GM12878 (cell line): ENCODE results near the gene STK32B. TPM values are rescaled to one million over a fixed set of nuclear protein-coding genes. Genes with fewer than 3 reads are reported as not detected.

ENCODE experiments used
- CEBPB ChIP-seq, 2 experiments: fragments of 150-350 bp in 1 of 2; IDR thresholded peaks; 2 replicates each; pipeline ENCODE4 v1.6.1; 2012 to 2014; ENCODE audit warnings: low read depth in 2 of 2, low read length in 2 of 2, borderline replicate concordance in 1 of 2, inconsistent platforms in 1 of 2
- FOS ChIP-seq: IDR thresholded peaks from 3 replicates; pipeline ENCODE4 v1.6.1; 2011; ENCODE audit warnings: borderline replicate concordance; ENCODE audit not compliant: insufficient read length; ENCODE audit errors: extremely low read depth
- HDAC2 ChIP-seq: fragments of 200-600 bp; sonication (generic); IDR thresholded peaks from 2 replicates; pipeline ENCODE4 v1.6.1; 2017
- JUND ChIP-seq: IDR thresholded peaks from 2 replicates; pipeline ENCODE4 v1.6.1; 2012; ENCODE audit warnings: low read depth, mild to moderate bottlenecking, low read length, improper control_type of control experiment, moderate library complexity
- PML ChIP-seq: IDR thresholded peaks from 2 replicates; pipeline ENCODE4 v1.6.1; 2012; ENCODE audit warnings: low read length, inconsistent platforms
- RAD51 ChIP-seq: fragments of 450-650 bp; IDR thresholded peaks from 2 replicates; pipeline ENCODE4 v1.6.1; 2016; ENCODE audit warnings: moderate library complexity, mild to moderate bottlenecking, inconsistent platforms
- polyA plus RNA-seq, 11 experiments: library from polyadenylated mRNA; depleted of rRNA in 4 of 11; unstranded in 6 of 11; stranded (reverse) in 5 of 11; fragments of >200 nt; fragmentation: Nextera tagmentation in 4 of 11; fragmentation: Illumina TruSeq in 1 of 11; extraction: Ambion mirVana in 4 of 11; extraction: Trizol in 1 of 11; gene quantifications; 1 replicate in 1 of 11; 2 replicates in 10 of 11; pipeline versions ENCODE4 v1.2.1 to v1.2.3, GENCODE V29; 2011 to 2016; ENCODE audit warnings: inconsistent platforms in 2 of 11, missing spikeins in 2 of 11, low read depth in 1 of 11
- total RNA-seq, 4 experiments: library from RNA; depleted of rRNA in 3 of 4; stranded (reverse); fragments of >200 nt in 3 of 4; fragmentation: Illumina TruSeq in 1 of 4; extraction: Trizol in 1 of 4; gene quantifications; 2 replicates each; pipeline versions ENCODE4 v1.2.1 to v1.2.3, GENCODE V29; 2013 to 2021
- TF ChIP-seq, protein P1 (sequence below): fragments of 450-650 bp; IDR thresholded peaks from 2 replicates; pipeline ENCODE4 v1.6.1; 2017; ENCODE audit warnings: antibody characterized with exemption, mild to moderate bottlenecking, moderate library complexity
- TF ChIP-seq, protein P2 (sequence below): fragments of 450-650 bp; formaldehyde crosslinking; IDR thresholded peaks from 2 replicates; pipeline ENCODE4 v1.4.0; 2020; ENCODE audit warnings: mild to moderate bottlenecking, moderate library complexity
- TF ChIP-seq, protein P3 (sequence below): fragments of 150-350 bp; IDR thresholded peaks from 2 replicates; pipeline ENCODE4 v1.6.1; 2016; ENCODE audit warnings: low read depth, low read length

Gene STK32B
- total and polyA plus RNA-seq, 10 of the 15 experiments (the other 5 are each of a cell fraction or from before 2014, with no cell fraction given): 0.04 to 0.12 (median 0.08) TPM; not detected in 7

DNA sequence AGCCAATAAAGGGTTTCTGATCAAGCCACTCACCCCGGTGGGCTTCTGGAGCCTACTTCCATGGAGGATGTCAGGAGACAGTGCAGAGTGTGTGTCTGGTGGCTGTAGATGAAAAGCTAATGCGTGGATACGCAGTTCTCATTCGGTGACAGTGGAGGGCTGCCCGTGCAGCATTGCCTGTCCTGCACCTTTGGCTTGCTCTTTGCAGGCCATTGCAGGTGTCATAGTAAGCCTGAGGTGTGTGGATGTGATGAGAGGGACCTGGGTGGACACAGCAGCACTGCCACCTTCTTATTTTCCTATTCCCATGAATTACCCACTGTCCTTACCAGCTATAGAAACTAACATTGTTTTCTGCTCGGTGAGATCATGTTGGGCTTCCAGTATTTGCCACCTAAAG lies 101.2 kb downstream of the STK32B start (continued):
- TF ChIP-seq FOS (no peak), RAD51 (no peak), CEBPB (IDR thresholded peaks at IDR 0.05; ENCODE audit: borderline replicate concordance in 1 of 2, low read depth in 2 of 2, low read length in 2 of 2) (no peak), HDAC2 (no peak), PML (no peak), JUND (no peak)
- TF ChIP-seq, protein P1, sequence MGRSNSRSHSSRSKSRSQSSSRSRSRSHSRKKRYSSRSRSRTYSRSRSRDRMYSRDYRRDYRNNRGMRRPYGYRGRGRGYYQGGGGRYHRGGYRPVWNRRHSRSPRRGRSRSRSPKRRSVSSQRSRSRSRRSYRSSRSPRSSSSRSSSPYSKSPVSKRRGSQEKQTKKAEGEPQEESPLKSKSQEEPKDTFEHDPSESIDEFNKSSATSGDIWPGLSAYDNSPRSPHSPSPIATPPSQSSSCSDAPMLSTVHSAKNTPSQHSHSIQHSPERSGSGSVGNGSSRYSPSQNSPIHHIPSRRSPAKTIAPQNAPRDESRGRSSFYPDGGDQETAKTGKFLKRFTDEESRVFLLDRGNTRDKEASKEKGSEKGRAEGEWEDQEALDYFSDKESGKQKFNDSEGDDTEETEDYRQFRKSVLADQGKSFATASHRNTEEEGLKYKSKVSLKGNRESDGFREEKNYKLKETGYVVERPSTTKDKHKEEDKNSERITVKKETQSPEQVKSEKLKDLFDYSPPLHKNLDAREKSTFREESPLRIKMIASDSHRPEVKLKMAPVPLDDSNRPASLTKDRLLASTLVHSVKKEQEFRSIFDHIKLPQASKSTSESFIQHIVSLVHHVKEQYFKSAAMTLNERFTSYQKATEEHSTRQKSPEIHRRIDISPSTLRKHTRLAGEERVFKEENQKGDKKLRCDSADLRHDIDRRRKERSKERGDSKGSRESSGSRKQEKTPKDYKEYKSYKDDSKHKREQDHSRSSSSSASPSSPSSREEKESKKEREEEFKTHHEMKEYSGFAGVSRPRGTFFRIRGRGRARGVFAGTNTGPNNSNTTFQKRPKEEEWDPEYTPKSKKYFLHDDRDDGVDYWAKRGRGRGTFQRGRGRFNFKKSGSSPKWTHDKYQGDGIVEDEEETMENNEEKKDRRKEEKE: no peak
- TF ChIP-seq, protein P2, sequence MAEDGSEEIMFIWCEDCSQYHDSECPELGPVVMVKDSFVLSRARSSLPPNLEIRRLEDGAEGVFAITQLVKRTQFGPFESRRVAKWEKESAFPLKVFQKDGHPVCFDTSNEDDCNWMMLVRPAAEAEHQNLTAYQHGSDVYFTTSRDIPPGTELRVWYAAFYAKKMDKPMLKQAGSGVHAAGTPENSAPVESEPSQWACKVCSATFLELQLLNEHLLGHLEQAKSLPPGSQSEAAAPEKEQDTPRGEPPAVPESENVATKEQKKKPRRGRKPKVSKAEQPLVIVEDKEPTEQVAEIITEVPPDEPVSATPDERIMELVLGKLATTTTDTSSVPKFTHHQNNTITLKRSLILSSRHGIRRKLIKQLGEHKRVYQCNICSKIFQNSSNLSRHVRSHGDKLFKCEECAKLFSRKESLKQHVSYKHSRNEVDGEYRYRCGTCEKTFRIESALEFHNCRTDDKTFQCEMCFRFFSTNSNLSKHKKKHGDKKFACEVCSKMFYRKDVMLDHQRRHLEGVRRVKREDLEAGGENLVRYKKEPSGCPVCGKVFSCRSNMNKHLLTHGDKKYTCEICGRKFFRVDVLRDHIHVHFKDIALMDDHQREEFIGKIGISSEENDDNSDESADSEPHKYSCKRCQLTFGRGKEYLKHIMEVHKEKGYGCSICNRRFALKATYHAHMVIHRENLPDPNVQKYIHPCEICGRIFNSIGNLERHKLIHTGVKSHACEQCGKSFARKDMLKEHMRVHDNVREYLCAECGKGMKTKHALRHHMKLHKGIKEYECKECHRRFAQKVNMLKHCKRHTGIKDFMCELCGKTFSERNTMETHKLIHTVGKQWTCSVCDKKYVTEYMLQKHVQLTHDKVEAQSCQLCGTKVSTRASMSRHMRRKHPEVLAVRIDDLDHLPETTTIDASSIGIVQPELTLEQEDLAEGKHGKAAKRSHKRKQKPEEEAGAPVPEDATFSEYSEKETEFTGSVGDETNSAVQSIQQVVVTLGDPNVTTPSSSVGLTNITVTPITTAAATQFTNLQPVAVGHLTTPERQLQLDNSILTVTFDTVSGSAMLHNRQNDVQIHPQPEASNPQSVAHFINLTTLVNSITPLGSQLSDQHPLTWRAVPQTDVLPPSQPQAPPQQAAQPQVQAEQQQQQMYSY: no peak
- TF ChIP-seq, protein P3, sequence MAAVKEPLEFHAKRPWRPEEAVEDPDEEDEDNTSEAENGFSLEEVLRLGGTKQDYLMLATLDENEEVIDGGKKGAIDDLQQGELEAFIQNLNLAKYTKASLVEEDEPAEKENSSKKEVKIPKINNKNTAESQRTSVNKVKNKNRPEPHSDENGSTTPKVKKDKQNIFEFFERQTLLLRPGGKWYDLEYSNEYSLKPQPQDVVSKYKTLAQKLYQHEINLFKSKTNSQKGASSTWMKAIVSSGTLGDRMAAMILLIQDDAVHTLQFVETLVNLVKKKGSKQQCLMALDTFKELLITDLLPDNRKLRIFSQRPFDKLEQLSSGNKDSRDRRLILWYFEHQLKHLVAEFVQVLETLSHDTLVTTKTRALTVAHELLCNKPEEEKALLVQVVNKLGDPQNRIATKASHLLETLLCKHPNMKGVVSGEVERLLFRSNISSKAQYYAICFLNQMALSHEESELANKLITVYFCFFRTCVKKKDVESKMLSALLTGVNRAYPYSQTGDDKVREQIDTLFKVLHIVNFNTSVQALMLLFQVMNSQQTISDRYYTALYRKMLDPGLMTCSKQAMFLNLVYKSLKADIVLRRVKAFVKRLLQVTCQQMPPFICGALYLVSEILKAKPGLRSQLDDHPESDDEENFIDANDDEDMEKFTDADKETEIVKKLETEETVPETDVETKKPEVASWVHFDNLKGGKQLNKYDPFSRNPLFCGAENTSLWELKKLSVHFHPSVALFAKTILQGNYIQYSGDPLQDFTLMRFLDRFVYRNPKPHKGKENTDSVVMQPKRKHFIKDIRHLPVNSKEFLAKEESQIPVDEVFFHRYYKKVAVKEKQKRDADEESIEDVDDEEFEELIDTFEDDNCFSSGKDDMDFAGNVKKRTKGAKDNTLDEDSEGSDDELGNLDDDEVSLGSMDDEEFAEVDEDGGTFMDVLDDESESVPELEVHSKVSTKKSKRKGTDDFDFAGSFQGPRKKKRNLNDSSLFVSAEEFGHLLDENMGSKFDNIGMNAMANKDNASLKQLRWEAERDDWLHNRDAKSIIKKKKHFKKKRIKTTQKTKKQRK: no peak
- TF ChIP-seq, all 136 proteins: peak for 0
